SK-N-MC (cell line): ENCODE data around the gene ZNF296.

ENCODE experiments used
- EZH2 ChIP-seq: fragments of 200-600 bp; sonication (generic); IDR thresholded peaks from one replicate; pipeline ENCODE4 v1.6.1; 2017; ENCODE audit warnings: antibody characterized with exemption
- FOXP2 ChIP-seq: optimal IDR thresholded peaks from 2 replicates; pipeline ENCODE3; 2011; ENCODE audit warnings: mild to moderate bottlenecking, moderate library complexity; ENCODE audit not compliant: insufficient read depth; ENCODE audit errors: extremely low read length, control extremely low read depth
- POLR2AphosphoS5 ChIP-seq: IDR thresholded peaks from 2 replicates; pipeline ENCODE4 v1.6.1; 2012; ENCODE audit warnings: mild to moderate bottlenecking, low read depth, low read length, borderline replicate concordance

- no peak for TF ChIP-seq EZH2
- TF ChIP-seq POLR2AphosphoS5 = no peak
- no peak for TF ChIP-seq FOXP2
These were observed 3.7 kb upstream of the ZNF296 start for GRCh38 chr19:45079911-45080370.
